HG03571 (cell line): Measurements from ENCODE around the gene FCHSD2.

ENCODE experiments used
- ATAC-seq: cut with Tn5 transposase; IDR thresholded peaks from one replicate; pipeline ENCODE4 v1.9.1; 2021; ENCODE audit not compliant: unreplicated experiment

FCHSD2 gene

DNA sequence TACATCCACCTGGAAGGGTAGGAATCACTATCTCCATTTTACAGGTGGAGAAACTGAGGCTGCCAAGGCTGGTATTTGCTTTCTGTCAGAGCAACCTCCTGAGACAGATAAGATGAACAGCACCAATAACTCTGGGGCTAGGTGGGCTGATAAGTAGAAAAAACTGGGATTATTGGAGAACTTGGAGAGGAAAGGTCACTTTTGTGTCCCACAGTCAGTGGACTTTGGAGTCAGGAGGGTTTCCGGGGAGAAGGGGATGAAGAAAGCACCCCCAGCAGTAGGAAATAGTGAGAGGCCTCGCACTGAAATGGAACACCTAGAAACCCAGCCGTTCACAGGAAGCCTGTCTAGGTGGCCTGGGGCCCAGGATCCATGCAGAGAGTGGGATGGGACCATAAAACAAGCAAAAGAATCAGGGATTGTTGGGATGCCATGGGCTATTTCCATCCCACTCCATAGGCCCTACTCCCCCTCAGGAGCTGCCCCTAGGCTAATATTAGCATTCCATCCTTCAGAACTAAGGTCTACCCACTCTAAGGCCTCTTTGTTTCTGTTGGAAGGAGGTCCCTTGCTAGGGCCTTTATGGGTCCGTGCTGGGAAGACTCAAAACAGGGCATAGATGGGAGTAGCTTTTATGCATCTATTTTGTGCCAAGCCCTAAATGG is 31.0 kb upstream of the FCHSD2 start:
- ATAC-seq: no peak

DNA sequence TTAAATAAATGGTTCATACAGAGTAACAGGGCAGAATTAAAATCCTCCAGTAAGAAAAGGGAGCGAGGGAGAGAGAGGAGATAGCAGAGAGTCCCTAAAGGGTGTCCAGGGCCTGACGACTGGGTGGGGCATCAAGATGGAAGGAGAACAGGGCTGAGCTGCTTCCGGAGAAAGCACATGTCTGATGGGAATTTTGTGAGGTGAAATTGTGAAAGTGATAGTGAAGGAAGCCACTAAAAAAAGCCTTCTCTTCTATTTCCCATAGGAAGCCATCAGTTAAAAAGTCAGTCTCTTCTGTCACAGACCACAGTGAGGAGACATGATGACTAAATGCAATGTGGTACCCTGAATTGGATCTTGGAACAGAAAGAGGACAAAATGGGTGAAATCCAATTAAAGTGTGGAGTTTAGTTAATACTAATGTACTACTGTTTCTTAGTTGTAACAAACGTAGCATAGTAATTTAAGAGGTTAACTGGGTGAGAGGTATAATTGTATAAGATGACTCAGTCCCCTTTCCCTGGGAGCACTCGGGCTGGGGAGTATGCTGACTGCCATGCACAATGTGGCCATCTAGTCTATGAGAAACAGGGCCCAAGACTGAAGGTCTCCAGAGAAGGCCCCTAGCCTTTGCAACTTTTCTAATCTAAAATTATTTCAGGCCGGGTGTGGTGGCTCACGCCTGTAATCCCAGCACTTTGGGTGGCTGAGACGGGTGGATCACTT is 29.5 kb upstream of the FCHSD2 start:
- ATAC-seq: no peak

- ATAC-seq: no peak
Observed at GRCh38 chr11:73170140-73170539, 28.0 kb upstream of the FCHSD2 start.

DNA sequence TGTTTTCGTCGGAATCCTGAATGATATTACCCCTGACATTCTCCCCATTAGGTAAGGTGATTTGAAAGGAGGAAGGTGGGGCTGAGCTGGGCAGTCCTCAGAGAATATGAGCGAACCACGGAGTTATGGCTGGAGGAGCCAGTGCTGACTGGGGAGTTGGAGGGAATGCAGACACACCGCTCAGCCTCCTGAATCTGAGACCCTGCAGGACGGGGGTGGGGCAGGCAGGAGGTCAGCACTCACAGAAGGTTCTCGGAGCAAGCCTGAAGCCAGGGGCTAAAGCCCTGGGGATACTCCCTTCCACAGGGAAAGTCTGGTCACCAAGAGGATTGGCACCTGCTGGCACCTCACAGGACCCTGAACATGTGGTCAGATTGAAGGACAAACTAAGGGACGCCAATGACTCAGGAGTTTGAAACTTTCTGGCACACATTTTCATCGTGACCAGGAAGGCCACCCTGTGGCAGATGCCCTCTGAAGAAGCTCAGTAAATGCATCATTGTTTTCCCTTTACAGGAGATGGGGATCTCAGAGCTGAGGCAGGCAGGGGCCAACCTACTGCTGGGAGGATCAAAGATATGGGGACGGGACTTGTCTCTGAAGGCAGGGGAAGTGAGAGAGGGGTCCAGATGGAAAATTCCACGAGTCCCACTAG is 26.9 kb upstream of the FCHSD2 start:
- no peak for ATAC-seq

- no peak for ATAC-seq
Observed at GRCh38 chr11:73167363-73167954, 25.3 kb upstream of the FCHSD2 start.

GRCh38 chr11:73164803-73165540 is 22.9 kb upstream of the FCHSD2 start:
- no peak for ATAC-seq

DNA sequence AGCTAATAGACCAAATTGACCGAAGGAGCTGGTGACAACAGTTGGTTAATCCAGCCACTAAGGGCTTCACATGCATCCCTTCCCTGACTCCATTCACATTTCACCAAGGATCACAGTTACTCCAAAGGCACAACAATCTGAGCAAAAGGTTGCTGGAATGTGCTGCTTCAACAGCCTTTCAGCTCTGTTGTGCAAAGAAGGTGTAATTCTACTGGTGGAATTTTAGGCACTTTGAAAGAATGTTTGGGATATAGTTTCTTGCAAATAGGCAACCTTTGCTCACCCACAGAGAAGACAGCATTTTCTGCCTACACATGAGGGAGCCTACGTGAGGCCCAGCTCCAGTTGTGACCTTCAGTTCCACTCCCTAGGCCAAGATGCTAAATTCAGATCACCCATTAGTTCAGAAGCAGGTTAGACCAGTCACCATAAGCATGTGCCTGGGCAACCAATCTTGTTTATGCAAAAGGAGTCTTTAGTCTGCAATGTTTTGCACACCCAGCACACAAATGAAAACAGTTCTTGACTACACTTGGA is 21.6 kb upstream of the FCHSD2 start:
- no peak for ATAC-seq

- ATAC-seq: no peak
Observed at GRCh38 chr11:73162196-73162740, 20.1 kb upstream of the FCHSD2 start.

GRCh38 chr11:73160005-73160760 is 18.1 kb upstream of the FCHSD2 start:
- ATAC-seq: no peak

GRCh38 chr11:73159297-73159696 is 17.2 kb upstream of the FCHSD2 start:
- ATAC-seq: no peak

- ATAC-seq: no peak
Observed at GRCh38 chr11:73158356-73159051, 16.4 kb upstream of the FCHSD2 start.

GRCh38 chr11:73157101-73158010 is 15.2 kb upstream of the FCHSD2 start:
- no peak for ATAC-seq

GRCh38 chr11:73156686-73157085 is 14.6 kb upstream of the FCHSD2 start:
- ATAC-seq: no peak

- ATAC-seq: no peak
Observed at GRCh38 chr11:73156114-73156513, 14.0 kb upstream of the FCHSD2 start.

- ATAC-seq: no peak
Observed at GRCh38 chr11:73155102-73155501, 13.0 kb upstream of the FCHSD2 start.

DNA sequence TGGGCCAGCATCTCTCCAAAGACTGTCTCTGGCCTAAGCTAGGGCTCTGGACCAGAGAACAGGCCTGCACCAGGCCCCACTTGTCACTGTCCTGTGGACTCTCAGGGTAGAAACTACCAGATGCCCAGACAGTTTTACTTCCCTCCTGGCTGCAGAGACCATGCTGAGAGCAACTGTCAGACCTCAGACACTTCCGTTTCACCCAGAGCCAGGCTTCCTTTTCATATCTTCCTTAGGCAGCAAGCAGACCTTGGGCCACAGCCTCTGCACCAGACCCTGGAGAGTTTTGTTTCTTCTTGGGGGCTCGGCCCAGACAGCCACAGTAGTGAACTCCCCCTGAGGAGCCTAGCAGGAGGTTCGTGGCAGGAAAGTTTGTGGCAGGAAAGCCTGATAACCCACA is 12.1 kb upstream of the FCHSD2 start:
- no peak for ATAC-seq

DNA sequence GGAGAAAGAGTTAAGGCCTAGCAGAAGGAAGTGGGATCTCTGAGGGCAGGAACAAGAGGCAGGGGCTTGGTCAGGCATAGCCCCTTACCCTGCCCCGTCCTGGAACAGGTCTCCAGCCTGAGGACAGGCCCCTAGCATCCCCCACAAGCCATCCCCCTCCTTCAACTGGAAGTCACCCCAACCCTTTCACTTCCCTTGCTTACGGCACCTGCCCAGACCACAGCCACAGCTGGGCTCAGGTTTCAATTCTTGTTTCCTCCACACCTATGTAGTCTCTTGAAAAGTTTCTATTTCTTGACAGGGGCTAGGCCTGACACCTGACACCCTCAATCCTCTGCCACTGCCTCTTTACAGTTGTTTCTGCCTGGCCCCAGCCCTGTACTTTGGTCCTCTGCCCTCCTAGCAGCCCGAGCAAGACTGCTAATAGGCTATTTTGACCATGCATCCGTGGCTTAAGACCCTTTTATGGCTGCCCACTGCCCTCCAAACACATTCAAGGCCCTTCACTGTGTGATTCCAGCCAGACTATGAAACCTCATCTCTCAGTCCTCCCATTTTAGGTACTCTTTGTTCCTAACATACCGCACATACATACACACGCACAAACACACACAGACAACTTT is 10.9 kb upstream of the FCHSD2 start:
- peak; percentile 67 for ATAC-seq
